HG03521 (cell line): Measurements from ENCODE around the gene PRDM16.

Experiments
- ATAC-seq: cut with Tn5 transposase; IDR thresholded peaks from one replicate; pipeline ENCODE4 v1.9.1; 2021; ENCODE audit warnings: mild to moderate bottlenecking, moderate library complexity; ENCODE audit not compliant: unreplicated experiment

PRDM16 gene

DNA sequence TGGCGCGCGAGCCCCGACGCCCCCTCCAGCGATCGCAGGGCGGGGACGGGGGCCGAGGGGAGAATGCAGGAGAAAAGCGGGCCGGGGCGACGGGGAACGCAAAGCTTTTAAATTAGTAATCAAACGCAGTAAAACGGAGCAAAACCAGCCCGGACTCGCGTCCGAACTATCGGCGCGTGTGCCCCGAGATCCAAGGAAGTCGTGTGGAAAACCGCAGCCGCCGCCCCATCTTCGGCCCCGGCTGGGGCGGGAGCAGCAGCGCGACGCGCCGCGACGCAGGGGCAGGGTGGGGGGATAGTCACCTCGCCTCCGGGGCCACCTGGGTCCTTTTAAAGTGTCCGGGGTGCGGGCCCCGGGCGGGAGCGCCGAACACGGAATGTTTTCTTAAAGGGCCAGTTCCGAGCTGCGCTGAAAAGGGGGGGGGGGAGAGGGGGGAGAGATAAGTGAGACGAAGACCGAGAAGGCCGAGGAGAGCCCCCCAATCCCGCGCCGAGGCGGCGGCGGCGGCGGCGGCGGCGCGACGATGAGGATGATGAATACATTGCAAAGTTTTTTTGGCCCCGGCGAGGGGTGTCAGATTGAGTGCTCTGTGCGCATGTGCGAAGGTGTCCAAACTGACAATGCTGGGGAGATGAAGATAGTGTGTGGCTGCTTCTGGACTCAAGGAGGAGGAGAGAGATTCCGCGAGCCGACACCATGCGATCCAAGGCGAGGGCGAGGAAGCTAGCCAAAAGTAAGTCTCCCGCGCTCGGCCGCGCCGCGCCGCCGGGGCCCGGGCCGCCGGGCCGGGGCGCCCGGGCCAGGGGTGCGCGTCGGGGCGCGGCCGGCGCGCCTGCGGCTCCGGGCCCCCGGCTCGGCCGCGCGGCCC is at the start of gene PRDM16:
Gene PRDM16 (plus strand): TSS at position 640 of the 868 bp plus-strand sequence. CDS start 57 bp downstream, at position 697.
- ATAC-seq, result no peak

DNA sequence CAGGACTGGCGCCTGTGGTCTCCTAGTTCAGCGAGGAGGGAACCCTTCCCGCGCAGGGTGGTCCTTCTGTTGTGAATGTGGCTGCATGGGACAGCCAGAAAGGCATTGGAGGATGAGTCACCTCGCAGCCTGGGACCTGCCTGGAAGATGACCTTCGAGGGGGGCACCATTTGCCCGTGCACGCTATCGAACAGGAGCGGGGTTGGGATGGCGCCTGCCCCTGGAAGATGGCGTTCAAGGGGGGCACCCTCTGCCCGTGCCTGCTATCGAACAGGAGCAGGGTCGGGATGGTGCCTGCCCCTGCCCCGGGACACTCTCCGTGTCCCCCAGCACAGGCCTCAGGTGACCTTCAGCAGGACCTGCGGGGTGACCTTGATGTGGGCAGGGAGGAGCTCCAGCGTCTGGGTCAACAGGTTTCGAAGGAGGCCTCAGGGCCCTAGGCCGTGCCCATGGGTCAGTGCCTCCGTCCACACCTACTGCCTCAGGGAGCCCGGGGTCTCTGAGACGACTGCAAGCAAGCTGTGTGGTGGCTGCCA is 49.4 kb upstream of the PRDM16 start:
- ATAC-seq, result no peak

DNA sequence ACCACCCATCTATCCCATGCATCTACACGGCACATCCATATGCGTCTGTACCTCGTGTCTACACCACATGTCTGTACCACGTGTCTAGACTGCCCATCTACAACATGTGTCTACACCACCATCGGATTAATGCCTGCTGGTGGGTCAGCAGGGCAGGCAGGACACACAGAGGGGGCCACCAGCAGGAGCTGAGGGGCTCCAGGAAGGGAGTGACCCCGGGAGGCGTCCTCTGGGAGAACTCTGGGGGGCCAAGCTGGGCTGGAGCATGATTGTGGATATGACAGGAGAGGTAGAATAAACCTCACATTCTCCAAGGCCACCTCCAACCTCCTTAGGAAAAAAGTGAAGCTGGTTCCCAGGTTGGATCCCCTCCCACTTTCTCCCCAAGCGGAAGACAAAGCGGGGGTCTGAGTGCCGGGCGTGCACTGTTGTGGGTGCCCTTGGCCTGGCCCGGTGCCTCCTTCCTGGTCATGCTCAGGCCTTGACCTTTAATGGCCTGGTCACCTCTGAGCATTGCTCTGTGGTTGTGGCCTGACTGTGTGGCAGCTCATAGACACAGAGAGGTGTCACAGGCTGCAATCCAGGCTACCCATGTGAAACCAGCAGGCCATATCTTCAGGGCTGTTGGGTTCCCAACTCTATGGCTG is 48.6 kb upstream of the PRDM16 start:
- no peak for ATAC-seq

DNA sequence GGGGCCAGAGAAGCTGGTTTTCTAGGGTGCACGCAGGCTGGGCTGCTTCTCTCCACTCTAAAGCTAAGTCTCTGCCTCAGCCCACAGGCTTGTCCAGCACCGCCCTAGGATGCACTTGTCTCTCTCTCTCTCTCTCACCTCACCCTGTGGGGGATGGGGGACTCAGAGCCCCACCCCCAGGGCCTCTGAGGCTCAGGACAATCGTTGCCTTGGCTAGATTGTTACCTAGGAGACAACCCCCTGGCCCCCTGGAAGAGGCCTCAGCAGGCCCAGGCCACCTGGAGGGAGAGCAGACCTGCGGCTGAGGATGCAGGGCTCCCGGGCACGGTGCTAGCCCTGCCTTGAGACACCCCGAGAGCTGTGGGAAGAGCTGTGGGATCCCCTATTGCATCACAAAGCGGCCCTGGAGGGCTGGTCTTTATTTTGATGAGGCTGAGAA is 47.8 kb upstream of the PRDM16 start, which contains the start of gene ACTRT2:
Gene ACTRT2 (plus strand): TSS at position 235 of the 439 bp plus-strand sequence. CDS start 220 bp downstream, outside the sequence.
- no peak for ATAC-seq

DNA sequence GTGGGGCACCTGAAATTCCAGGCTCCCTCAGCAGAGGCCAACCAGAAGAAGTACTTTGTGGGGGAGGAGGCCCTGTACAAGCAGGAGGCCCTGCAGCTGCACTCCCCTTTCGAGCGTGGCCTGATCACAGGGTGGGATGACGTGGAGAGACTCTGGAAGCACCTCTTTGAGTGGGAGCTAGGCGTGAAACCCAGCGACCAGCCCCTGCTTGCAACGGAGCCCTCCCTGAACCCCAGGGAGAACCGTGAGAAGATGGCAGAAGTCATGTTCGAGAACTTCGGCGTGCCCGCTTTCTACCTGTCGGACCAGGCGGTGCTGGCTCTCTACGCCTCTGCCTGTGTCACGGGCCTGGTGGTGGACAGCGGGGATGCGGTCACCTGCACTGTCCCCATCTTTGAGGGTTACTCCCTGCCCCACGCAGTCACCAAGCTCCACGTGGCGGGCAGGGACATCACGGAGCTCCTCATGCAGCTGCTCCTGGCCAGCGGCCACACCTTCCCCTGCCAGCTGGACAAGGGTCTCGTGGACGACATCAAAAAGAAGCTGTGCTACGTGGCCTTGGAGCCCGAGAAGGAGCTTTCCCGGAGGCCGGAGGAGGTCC is 47.1 kb upstream of the PRDM16 start:
- no peak for ATAC-seq

DNA sequence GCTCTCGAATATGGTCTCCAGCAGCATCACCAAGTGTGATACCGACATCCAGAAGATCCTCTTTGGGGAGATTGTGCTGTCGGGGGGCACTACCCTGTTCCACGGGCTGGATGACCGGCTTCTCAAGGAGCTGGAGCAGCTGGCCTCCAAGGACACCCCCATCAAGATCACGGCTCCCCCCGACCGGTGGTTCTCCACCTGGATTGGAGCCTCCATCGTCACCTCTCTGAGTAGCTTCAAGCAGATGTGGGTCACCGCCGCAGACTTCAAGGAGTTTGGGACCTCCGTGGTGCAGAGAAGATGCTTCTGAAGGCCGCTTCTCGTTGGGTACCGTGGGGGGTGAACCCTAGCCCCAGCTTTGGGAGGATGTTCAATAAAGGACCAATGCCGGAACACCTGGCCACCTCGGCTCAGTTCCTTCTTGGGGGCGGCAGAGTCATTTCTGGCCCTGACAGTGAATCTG is 46.5 kb upstream of the PRDM16 start:
- ATAC-seq, result no peak

DNA sequence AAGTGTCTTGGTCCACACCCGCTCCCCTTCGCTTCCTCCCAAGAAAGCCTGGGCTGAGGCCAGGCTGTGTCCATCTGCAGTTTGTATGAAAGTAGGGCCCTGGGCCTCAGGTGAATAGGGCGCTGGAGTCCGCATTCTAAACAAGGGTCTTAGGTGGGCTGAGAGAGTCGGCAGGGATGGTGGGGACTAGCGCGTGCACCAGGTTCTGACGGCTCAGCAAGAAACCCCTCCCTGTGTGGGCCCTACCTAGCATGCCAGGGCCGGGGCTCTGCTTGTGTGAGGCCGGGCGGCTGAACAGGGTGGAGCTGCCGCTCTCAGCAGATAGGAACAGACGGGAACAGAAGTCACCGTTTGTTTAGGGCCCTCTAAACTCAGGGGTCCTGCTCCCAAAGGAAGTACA is 46.0 kb upstream of the PRDM16 start:
- ATAC-seq, result no peak

DNA sequence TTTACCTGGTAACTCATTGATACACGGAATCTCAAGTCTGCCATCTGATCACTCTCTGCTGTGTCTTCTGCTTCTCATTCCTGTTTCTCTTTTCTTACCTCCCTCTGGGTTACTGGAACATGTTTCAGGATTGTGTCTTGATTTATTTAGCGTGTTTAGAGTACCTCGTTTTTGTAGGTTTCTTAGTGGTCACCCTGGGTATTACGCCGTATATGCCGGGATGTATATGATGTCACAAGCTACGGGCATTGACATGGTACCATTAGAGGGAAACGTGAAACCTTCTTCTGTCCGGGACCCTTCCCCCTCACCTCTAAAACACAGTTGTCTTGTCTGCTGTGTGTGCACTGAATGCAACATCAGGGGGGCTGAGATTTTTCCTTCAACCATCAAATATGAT is 45.0 kb upstream of the PRDM16 start:
- no peak for ATAC-seq

DNA sequence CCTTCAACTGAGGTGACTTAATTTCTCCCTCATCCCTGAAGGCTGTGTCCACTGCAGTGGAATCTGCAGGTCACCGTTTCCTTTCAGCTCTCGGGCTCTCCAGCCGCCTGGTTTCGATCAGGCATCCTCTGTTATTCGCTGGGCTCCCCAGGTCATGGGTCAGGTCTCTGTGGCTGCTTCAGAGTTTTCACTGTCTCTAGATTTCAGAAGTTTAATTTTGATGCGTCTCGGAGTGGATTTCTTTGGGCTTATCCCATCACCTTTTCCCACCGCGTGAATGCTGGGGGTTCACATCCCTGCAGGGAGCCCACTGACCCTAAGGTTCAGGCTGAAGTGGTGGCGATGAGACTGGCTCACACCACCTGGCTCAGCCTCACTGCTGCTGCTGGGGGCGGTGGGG is 44.4 kb upstream of the PRDM16 start:
- no peak for ATAC-seq

DNA sequence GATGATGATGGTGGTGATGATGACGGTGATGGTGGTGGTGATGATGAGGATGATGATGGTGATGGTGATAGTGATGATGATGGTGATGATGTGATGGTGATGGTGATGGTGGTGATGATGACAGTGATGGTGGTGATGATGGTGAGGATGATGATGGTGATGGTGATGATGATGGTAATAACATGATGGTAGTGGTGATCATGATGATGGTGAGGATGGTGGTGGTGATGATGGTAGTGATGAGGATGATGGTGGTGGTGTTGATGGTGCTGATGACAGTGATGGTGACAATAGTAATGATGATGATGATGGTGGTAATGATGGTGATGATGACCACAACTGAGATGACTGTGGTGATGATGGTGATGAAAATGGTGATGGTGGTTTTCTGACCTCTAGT is 42.9 kb upstream of the PRDM16 start:
- no peak for ATAC-seq

DNA sequence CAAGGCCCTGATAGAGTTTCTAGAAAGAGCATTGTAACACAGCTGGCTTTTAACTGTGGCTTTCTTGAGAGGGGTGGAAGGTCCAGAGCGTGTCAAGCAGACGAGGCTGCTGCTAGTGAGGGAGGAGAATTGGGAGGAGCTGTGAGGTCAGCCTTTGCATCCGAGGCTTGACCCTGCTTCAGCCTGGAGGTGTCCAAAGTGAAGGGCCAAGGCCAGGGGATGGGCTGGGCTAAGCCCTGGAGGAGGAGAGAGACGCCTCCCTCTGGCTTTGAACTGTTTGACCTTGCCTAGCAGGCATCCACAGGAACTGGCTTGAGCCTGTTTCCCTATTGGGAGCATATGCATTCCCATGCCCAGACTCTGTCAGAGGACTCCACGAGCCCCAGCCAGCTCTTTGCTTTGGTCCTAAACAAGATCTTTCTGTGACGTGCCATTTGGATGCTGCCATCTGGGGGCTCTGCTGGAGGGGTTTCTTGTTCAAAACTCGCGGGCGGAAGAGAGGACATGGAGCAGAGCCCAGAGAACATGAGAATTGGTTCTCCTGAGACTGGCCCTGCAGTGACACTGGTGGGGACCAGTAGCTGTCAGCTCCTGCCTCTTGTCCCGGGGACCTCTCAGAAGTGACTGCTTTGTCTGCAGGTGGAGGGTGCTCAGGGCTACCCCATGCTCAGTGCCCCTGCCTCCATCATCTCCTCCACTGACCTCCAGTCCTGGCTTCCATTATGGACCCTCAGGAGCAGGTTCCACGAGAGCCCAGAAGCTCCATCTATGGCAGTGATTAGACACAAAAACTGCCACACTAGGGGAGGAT is 42.2 kb upstream of the PRDM16 start:
- no peak for ATAC-seq

DNA sequence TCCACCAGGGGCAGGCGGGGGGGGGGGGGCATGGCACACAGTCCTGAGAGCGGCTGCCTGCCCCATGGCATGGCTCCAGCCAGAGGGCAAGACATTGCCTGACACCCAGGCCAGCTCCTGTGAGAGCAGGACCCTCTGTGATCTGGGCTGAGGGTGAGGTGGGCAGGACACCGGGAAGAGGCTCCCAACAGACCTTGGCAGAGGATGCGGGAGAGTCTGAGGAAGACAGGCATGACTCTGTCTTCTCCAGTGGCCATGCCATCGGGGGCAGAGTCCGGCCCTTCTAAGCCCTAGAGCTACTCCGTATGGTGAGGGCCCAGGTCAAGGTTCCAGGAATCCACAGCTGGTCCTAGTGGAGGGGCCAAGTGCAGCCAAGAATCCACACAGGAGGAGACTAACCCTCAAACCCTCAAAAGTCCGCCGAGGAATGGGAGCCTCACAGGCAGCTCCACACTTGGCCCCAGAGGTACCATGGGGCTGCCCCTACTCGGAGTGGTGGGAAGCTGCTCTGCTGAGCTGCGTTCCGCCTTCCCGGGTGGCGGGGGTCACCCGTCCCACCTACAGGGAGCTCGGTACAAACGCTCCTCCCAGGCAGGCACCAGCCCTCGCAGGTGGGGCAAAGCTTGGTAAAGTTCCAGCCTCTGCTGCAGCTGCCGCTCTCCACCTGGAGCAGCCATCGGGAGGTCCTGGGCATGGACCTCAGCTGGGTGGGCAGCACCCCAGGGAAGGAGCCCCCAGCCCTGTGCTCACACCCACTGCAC is 41.2 kb upstream of the PRDM16 start:
- no peak for ATAC-seq

DNA sequence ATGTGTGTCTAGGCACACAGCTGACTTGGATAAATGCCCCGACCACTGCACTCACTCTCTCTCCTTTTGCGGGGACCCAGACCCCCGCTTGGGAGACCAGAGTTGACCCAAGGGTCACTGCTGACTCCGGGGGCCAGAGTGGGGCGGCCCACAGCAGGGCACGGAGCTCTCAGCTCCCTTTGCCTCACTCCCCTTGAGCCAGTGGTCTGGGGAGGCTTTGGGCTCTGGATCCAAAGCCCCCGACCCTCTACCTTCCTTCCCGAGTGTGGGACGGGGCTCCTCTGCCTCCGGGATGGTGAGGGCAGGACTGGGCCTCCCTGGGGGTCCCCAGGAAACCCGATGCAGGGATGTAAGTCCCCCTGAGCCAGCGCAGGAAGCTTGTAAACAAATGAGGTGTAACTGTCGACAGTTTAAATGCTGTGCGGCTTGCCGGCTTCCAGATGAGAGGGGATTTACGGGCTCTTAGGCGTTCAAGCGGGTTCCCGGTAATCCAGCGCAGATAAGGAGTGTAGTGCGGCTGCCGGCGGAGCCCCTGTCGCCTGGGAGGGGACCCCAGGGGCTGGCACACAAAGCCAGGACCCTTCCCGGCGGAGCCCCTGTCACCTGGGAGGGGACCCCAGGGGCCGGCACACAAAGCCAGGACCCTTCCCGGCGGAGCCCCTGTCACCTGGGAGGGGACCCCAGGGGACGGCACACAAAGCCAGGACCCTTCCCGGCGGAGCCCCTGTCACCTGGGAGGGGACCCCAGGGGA is 40.3 kb upstream of the PRDM16 start:
- ATAC-seq, result no peak

DNA sequence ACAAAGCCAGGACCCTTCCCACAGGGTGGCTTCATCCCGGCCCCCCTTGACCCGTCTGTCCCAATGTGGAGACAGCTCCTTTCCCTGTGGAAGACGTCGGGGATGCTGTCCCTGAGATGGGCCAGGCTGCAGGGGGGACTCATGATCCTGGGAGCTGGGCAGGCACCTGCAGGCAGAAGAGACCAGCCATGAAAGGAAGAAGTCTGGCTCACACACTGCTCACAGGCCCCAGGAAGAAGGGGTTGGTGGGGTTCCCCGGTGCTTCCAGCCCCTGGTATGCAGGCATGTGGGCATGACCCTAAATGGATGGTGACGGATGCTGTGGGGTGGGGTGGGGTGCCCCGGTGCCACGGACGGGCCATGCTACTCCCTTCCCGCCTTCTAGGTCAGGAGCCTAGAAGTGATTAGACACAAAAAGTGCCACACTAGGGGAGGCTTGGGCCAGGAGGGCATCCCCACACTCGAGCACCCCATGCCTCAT is 39.5 kb upstream of the PRDM16 start:
- ATAC-seq, result no peak

DNA sequence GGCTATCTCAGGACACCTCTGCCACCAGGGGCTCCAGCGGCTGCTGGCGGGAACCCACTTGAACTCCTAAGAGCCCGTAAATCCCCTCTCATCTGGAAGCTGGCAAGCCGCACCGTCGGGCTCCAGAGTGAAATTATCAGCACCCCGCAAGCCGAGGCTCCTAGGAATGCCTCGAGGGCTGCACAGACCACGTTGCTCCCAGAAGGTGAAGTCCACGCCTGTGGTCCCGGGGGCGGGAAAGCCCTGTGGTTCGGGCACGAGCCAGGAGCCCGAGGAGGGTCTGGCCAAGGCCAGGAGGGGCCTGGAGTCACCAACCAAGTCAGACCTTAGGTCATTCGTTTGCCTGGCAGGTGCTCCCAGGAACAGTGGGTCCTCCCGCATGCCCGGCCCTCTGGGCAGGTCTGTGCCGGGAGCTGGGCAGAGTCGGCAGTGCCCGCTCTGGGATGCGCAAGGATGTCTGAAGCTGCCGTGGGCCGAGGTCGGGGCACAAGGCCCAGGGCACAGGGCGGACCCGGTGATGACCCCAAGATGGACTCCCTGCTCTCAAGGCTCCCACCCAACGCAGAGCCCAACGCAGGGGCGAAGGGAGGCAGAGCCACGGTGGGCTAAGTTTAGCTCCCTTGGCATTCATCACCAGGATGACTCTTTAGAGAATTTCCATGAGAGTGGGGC is 38.9 kb upstream of the PRDM16 start:
- ATAC-seq, result no peak

DNA sequence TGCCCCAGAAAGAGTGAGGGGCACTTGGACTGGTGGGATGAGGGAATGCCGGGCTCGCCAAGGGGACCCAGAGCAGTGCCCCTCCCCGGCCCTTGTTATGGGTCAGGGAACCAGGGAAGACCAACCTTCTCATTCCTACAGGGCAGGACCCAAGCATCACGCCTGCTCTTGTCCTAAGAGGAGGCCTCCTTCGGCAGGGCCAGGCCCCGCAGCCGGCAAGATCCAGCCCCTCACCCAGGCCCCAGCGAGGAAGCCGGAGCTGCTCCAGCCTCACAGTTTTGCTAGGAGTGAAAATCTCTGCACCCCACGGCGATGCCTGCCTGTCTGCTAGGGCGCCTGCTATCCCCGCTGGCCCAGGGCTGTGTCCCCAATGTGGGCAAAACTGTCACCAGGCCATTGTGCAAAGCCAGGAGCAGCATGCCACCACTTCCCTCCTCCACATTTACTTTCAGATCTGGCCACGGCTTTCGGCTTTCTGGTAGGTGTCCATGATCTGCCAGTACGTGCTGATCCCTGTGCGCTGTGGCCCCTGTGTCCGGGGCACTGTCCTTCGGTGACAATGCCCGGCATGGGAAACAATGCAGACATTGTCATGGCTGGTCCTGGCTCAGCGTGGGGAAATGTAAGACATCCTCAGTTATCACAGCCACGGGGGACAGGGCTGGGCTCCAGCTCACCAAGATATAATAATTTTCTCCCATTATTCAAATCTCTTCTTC is 38.2 kb upstream of the PRDM16 start:
- no peak for ATAC-seq

DNA sequence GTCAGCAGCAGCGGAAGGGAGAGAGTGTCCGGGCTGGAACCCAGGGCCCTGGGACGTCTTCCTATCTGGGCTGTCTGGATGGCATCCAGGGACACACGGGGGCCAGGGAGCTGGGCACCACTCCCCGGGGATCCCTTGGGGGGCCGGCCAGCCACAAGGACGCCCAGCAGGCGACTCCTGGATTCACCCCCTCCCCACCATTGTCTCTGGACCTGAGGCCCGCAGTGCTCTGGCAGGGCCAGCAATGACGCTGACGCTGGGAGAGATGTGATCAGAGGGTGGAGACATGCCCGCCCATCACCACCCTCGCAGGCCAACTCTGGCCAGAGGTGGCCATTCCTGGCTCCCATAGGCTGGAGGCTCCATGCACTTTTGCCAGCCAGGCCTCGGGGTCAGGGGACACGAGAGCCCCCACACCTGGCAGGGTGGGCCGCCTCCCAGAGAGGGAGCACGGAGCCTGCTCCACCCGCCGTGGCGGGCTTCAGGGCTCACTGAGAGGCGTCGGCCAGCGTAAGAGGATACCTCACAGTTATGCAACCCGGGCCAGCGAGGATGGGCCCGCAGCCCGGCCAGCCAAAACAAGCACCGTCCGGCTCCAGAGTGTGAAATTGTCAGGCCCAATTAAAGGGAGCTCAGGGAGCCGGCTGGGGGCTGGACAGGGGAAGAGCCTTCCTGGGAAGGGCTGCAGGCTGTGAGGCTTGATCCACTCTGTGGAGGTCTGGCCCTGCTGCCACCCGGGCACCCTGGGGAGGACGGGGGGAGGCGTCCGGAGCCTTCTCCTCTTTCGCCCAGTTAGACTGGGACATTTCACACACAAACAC is 37.4 kb upstream of the PRDM16 start:
- no peak for ATAC-seq
